Loucy (cell line): ENCODE data around the gene RERE.

ENCODE experiments used
- EZH2phosphoT487 ChIP-seq: fragments of 200-600 bp; IDR thresholded peaks from 2 replicates; pipeline ENCODE4 v1.6.1; 2018; ENCODE audit warnings: antibody characterized with exemption, mild to moderate bottlenecking, moderate library complexity, borderline replicate concordance
- TF ChIP-seq, protein P1 (sequence below): fragments of 200-600 bp; sonication (generic); conservative IDR thresholded peaks from 2 replicates; pipeline ENCODE4 v1.5.1; 2014; ENCODE audit warnings: mild to moderate bottlenecking, antibody characterized with exemption, low read length

DNA sequence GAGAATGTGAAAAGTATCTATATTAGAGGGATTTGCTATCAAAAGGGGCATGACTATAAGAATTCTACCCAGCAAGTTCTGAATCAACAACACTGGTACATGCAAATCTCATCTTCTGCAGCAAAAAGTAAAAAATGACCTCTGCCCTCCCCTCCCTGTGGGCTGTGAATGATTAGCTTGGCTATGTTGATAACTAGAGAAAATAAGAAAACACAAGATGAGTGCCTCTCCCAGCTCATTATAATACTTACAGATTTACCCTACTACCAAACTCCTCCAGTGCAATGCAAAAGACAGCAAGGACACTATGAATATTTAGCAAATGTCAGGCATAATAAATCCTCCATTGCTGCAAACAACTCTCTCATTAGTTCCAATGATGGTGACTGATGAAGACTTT is 397.1 kb downstream of the RERE start:
- TF ChIP-seq, protein P1, sequence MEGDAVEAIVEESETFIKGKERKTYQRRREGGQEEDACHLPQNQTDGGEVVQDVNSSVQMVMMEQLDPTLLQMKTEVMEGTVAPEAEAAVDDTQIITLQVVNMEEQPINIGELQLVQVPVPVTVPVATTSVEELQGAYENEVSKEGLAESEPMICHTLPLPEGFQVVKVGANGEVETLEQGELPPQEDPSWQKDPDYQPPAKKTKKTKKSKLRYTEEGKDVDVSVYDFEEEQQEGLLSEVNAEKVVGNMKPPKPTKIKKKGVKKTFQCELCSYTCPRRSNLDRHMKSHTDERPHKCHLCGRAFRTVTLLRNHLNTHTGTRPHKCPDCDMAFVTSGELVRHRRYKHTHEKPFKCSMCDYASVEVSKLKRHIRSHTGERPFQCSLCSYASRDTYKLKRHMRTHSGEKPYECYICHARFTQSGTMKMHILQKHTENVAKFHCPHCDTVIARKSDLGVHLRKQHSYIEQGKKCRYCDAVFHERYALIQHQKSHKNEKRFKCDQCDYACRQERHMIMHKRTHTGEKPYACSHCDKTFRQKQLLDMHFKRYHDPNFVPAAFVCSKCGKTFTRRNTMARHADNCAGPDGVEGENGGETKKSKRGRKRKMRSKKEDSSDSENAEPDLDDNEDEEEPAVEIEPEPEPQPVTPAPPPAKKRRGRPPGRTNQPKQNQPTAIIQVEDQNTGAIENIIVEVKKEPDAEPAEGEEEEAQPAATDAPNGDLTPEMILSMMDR: no peak
- TF ChIP-seq EZH2phosphoT487: no peak
